Stimulated activated naive CD8-positive, alpha-beta T cell treated with anti-CD3 and anti-CD28 coated beads, Interleukin-15, Interleukin-2, amounts not matched to agents 100 ng/mL and 50 ng/mL, for 24 hours (primary cell): Measurements from ENCODE around the gene BTBD7.
"Not testable (repeated sequence)": the region's sequence is repeated elsewhere in the genome, so short reads cannot be mapped to it uniquely, and the experiment has no call there.

Experiments
- H3K27ac Mint-ChIP-seq: one replicate; pipeline ENCODE4 v1.8.0; 2021; ENCODE audit warnings: mild to moderate bottlenecking, mixed read lengths
- H3K27me3 Mint-ChIP-seq: one replicate; pipeline ENCODE4 v1.8.0; 2021; ENCODE audit warnings: mixed read lengths
- H3K36me3 Mint-ChIP-seq: one replicate; pipeline ENCODE4 v1.8.0; 2021; ENCODE audit warnings: low read depth, mixed read lengths
- H3K4me1 Mint-ChIP-seq: one replicate; pipeline ENCODE4 v1.8.0; 2021; ENCODE audit warnings: low read depth, mixed read lengths
- H3K4me3 Mint-ChIP-seq: one replicate; pipeline ENCODE4 v1.8.0; 2021; ENCODE audit warnings: mild to moderate bottlenecking, mixed read lengths
- H3K9me3 Mint-ChIP-seq: one replicate; pipeline ENCODE4 v1.8.0; 2021; ENCODE audit warnings: mixed read lengths

The BTBD7 gene

DNA sequence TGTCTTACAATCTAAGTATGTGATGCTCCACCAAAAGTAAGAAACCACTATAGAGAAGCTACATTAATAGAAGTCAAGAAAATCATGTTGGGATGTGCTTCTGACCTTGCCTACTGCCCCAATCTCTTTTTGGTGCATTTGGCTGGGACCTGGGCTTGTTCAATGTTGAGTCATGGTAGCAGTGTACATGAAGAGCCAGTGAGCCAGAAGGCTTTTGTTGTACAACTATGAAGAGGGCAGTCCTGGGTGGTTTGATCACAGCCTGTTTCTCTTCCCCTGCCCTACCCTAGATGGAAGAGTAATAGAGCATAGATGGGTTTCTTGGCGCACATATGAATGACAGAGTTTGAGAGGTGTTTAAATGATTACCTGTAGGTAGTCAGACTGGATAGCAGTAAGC is 69.4 kb downstream of the BTBD7 start:
- Mint-ChIP-seq H3K27ac (no peak overlapping the region), H3K36me3 (peaks cover 21% of the 10 kb centered on the region), H3K9me3 (no peaks in the 10 kb centered on the region), H3K4me1 (peaks cover 10% of the 10 kb centered on the region), H3K27me3 (no peaks in the 10 kb centered on the region), H3K4me3 (no peak overlapping the region)

DNA sequence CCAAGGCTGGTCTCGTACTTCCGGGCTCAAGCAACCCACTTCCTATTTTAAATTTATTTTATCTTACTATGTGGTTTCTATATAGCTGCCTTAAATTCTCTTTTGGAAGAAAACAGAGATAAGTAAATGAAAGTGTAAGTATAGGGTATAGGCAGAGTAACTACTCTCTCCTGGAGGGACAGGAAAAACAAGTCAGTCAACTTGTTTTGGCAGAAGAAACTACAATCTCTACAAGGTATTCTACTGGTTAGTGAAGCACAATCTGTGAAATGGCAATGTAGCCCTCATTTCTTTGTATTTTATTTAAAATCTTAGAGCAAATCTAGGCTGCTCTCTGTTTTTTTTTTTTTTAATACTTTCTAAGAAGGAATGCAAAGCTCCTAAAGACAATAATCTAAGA is 70.4 kb downstream of the BTBD7 start:
- Mint-ChIP-seq H3K4me1 (peaks cover 10% of the 10 kb centered on the region), H3K27me3 (no peaks in the 10 kb centered on the region), H3K4me3 (no peak overlapping the region), H3K36me3 (peaks cover 21% of the 10 kb centered on the region), H3K27ac (no peak overlapping the region), H3K9me3 (no peaks in the 10 kb centered on the region)

DNA sequence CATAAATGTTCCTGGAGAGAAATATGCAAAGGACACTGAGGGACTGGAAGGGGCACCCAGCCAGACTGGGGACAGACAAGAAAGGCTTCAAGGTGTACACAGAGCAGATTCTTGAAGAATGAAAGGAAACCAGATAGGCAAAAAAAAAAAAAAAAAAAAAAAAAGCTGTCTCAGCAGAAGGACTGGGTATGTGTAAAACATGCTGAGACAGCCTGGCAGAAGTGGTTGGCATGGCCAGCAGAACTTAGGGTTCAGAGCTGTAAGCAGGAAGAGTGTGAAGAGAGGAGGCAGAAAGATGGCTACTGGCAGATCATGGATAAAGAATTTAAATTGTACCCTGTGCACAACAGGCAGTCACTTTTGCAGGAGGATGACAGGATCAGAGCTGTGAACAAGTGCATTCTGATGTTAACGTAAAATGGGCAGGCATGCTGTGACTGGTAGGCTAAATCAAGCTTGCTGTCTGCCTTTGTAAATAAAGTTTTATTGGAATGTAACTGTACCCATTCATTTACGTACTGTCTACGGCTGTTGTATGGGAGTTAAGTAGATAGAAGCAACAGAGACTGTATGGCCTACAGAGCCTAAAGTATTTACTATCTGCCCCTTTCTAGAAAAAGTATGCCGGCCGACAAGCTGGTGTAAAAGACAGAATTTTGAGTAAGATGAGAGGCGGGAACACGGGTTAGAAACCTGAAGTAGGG is 83.6 kb downstream of the BTBD7 start:
- no peaks in the 10 kb centered on the region for H3K4me1 Mint-ChIP-seq
- no peaks in the 10 kb centered on the region for H3K27me3 Mint-ChIP-seq
- no peak overlapping the region for H3K4me3 Mint-ChIP-seq
- H3K27ac Mint-ChIP-seq: no peak overlapping the region
- H3K9me3 Mint-ChIP-seq: no peaks in the 10 kb centered on the region
- H3K36me3 Mint-ChIP-seq: peaks cover 37% of the 10 kb centered on the region

DNA sequence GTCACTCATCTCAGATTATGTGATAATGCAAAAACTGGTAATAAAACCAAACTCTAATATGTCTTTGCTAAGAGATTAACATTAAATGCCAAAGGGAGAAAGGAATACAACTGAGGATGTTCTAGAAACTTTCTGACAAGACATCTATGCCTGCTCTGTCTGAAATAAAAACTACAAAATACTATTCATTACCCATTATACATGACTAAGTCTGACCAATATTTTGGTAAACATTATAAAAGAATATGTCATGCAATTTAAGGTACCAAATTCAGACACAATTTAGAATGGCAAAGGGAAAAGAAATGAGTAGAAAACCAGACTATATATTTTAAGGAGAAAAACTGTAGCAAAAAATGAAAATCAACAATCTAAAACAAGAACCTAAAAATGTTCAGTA is 86.3 kb downstream of the BTBD7 start:
- Mint-ChIP-seq H3K36me3 (peaks cover 52% of the 10 kb centered on the region), H3K4me3 (no peak overlapping the region), H3K27ac (no peak overlapping the region), H3K9me3 (no peaks in the 10 kb centered on the region), H3K27me3 (no peaks in the 10 kb centered on the region), H3K4me1 (no peaks in the 10 kb centered on the region)

DNA sequence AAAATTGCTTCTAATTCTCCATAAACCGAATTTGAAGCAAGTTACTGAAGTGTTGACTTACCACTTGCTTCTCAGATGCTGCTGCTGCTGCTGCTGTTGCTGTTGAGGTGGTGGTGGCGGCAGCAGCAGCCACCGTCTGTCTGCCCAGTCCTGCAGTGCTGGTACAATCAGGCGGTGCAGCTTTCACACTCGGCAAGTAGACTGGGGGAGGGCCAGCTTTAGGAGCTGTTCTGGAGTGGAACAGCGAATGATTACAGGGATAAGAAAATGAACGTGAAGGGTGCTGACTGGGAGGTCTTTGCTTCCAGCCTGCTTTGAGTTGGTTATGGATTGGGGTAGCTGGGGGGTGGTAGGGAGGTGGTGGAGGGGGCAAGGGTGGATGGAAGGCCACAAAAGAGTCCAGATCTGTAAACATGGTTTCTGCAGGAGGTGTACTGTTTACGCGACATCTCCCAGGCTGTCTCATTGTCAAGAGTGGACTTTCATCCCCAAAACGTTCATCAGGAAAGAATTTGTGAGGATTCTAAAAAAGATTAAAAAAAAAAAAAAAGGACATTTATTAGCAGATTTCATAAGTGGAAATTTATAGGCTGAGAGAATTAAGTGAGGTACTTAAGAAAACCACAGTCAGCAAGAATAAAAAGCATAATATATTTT is 86.9 kb downstream of the BTBD7 start:
- Mint-ChIP-seq H3K4me3 (no peak overlapping the region), H3K9me3 (no peaks in the 10 kb centered on the region), H3K27ac (no peak overlapping the region), H3K36me3 (peaks cover 53% of the 10 kb centered on the region), H3K4me1 (no peaks in the 10 kb centered on the region), H3K27me3 (no peaks in the 10 kb centered on the region)

DNA sequence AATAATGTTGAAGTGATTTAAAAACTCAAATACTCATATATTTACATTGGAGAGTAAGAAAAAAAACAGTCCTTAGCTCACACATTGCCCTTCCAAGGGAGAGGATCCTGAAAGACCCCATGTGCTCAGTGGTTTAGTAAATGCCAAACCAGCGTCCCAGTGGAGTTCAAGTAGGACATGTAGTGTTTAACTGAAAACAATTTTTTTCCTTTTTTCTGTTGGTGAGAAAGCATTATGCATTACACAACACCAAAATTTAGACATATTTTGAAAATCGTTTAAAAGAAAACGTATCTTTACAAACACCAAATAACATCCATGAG is 92.2 kb downstream of the BTBD7 start:
- Mint-ChIP-seq H3K4me1 (peaks cover 6% of the 10 kb centered on the region), H3K9me3 (no peaks in the 10 kb centered on the region), H3K4me3 (no peak overlapping the region), H3K36me3 (peaks cover 34% of the 10 kb centered on the region), H3K27ac (no peak overlapping the region), H3K27me3 (no peaks in the 10 kb centered on the region)

DNA sequence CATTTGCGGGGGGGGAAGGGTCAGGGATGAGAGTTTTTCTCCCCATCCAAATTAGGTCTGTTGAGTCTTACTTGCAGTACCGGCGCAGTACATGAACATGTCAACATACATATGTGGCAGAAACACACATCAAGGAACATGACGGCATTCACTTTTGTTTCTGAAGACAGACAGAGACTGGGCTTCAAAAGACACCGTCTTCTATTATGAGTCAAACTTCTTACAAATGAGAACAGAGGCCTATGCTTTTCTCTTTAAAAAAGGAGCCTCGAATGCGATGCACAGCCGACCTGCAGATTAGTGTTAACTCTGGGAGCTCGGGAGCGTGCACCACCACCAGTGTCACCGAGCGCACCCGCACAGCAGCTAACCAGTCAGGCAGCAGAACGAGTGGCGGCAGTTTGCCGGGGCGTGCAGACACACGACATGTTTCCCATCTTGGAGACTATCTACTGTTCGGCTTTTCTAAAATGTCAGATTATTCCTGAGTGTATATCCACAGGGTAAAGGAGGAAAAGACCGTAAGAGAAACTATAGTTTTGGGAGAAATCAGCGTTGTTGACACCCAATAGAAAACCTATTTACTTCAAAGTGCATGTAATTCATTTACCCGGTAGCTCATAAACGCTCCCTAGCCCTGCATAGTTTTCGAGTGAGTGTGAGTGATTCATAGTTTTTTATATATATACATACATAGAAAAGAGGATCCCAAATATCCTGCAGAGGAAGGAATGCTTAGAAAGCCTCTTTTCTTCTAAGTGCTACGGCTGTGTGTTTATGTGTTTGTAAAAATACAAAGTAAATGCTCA is 92.8 kb downstream of the BTBD7 start:
- Mint-ChIP-seq H3K4me1 (peaks cover 6% of the 10 kb centered on the region), H3K27me3 (no peaks in the 10 kb centered on the region), H3K27ac (no peak overlapping the region), H3K9me3 (no peaks in the 10 kb centered on the region), H3K4me3 (no peak overlapping the region), H3K36me3 (peaks cover 28% of the 10 kb centered on the region)

DNA sequence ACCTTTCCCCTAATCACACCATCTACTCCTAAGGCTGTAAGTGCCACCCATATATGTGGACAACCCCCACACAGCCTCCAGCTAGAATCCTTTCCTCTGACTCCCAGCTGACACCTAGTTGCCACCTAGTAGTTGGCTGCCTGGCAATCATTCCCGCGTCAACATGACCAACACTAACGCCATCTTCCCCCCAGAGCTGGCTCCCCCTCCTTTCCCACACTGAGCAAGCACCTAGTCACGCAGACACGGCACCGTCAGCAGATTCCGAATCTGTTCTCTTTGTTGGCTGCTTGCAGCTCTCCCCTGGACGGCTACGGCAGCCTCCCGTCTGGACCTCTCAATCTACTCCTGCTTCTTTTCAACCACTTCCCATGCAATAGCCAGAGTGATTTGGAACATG is 98.0 kb downstream of the BTBD7 start:
- Mint-ChIP-seq H3K27ac (no peak overlapping the region), H3K4me3 (no peak overlapping the region), H3K27me3 (no peaks in the 10 kb centered on the region), H3K36me3 (no peaks in the 10 kb centered on the region), H3K9me3 (no peaks in the 10 kb centered on the region), H3K4me1 (peaks cover 15% of the 10 kb centered on the region)

DNA sequence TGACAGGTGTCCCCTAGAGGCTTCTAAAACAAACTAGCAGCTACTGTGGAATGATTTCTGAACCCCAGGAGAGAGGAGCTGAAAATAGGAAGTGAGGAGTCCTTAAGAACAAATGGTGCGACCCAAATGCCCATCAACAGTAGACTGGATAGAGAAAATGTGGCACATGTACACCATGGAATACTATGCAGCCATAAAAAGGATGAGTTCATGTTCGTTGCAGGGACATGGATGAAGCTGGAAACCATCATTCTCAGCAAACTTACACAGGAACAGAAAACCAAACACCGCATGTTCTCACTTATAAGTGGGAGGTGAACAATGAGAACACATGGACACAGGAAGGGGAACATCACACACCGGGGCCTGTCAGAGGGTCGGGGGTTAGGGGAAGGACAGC is 99.8 kb downstream of the BTBD7 start:
- H3K36me3 Mint-ChIP-seq, H3K9me3 Mint-ChIP-seq, H3K4me3 Mint-ChIP-seq: not testable (repeated sequence)

DNA sequence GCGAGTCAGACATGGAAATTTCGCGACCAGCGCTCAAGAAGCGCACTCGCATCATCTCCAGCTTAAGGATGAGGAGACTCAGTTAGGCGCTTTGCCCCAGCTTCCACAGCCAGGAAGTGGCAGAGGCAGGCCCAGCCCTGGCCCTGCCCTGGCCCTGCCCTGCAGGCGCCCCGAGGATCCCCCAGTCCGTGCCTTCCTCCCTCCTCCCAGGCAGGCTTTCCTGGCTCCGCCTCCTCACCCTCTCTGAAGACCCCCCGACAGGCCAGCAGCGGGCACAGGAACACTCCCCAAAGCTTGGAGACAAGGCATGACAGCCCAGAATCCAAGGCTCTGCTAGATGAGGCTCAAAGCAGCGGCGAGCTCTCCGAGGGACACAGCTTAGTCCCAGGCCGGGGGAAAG is 100.7 kb downstream of the BTBD7 start:
- Mint-ChIP-seq H3K36me3 (peaks cover 18% of the 10 kb centered on the region), H3K27ac (no peak overlapping the region), H3K4me1 (peaks cover 11% of the 10 kb centered on the region), H3K27me3 (no peaks in the 10 kb centered on the region), H3K9me3 (no peaks in the 10 kb centered on the region), H3K4me3 (no peak overlapping the region)

More for the DNA sequence above, 99.8 kb downstream of the BTBD7 start:
- H3K27ac Mint-ChIP-seq, H3K27me3 Mint-ChIP-seq: not testable (repeated sequence)
- peaks cover 15% of the 10 kb centered on the region for H3K4me1 Mint-ChIP-seq

DNA sequence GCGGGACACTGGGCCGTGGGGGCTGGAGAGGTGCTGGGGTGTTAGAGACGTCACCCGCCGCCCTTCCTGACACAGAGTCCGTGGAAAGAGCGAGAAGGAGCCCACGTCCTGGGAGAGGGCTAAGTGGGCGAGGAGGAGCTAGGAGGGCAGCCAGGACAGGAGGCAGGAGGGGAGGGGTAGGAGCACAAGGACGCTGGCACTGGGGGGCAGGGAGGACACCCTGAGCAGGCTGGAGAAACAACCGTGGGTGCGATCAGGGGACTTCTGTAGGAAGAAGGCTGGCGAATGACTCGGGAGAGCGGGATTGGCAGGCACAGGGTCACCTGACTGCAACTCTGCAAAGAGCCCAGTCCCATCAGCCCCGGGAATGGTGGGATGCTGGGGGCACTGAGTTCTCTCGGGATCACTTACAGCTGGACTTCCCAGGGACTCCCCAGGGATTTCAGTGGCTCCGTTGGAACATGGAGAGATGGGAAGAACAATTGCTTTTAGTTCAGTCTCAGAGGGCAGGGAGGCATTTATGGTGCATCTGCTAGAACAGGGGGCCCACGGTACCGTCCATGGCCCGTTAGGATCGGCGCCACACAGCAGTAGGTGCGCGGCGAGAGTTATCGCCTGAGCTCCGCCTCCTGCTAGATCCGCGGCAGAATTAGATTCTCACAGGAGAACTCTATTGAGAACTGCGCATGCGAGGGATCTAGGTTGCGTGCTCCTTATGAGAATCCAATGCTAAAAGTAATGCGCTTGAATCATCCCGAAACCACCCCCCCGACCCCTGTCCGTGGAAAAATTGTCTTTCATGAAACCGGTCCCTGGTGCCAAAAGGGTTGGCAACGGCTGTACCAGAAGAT is 101.5 kb downstream of the BTBD7 start:
- H3K4me3 Mint-ChIP-seq: peak overlapping the region; percentile 64
- peaks cover 9% of the 10 kb centered on the region for H3K4me1 Mint-ChIP-seq
- H3K27ac Mint-ChIP-seq: no peak overlapping the region
- H3K9me3 Mint-ChIP-seq: no peaks in the 10 kb centered on the region
- peaks cover 23% of the 10 kb centered on the region for H3K36me3 Mint-ChIP-seq
- H3K27me3 Mint-ChIP-seq: no peaks in the 10 kb centered on the region

DNA sequence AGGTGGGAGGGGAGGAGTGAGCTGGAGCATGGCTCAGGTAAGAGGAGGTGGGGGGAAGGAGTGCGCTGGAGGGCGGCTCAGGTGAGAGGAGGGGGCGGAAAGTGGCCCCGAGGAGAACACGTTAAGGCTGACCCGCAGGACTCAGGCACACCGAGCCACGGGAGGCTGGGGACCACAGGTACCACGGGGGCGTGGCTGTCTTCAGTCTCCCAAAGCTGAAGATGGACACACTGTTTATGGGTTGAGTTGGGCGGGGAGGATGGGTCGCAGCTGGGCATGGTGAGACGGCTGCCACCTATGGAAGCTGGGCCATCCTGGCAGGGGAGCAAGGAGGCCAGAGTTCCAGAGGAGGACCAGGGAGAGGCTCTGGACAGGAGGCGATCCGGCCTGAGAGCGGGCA is 102.3 kb downstream of the BTBD7 start:
- peaks cover 31% of the 10 kb centered on the region for H3K36me3 Mint-ChIP-seq
- H3K27ac Mint-ChIP-seq: no peak overlapping the region
- H3K4me3 Mint-ChIP-seq: peak overlapping the region; percentile 64
- no peaks in the 10 kb centered on the region for H3K9me3 Mint-ChIP-seq
- H3K4me1 Mint-ChIP-seq: peaks cover 9% of the 10 kb centered on the region
- H3K27me3 Mint-ChIP-seq: no peaks in the 10 kb centered on the region

DNA sequence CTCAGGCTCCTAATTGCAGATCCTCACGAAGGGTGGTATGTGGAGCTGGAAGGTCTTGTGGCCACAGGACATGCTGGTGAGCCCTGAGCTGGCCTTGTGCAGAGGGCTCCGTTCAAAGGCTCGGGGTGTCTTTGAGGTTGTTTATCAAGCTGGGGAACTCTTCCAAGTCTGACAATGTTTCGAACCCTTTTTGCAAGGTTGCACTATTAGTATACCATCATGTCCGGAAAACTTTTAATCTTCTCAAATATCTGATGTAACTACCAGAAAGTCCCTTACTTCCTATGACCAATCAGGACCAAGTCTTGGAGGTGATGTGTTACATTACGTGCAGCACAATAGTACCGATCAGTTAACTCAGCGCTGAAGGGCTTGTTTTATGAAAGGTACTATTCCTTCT is 104.3 kb downstream of the BTBD7 start:
- H3K9me3 Mint-ChIP-seq: no peaks in the 10 kb centered on the region
- H3K4me3 Mint-ChIP-seq: no peak overlapping the region
- peaks cover 9% of the 10 kb centered on the region for H3K4me1 Mint-ChIP-seq
- peaks cover 45% of the 10 kb centered on the region for H3K36me3 Mint-ChIP-seq
- no peak overlapping the region for H3K27ac Mint-ChIP-seq
- H3K27me3 Mint-ChIP-seq: no peaks in the 10 kb centered on the region

DNA sequence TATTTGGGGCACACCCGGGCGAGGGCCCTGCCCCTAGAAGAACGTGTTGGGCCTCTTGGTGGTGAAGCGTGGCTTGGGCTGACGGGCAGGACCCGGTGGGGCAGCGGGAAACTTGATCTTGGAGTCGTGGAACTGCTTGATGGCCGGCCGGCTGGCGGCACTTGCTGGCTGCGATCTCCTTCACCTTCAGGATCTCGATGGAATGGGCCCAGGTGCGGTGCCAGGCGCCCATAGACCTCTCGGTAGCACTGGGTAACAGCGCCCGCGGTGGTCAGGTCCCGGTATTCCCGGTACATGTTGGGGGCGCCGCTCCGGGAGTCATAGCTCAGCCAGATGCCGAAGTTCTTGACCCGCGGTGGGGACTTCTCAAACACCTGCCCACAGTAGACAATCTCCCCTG is 109.3 kb downstream of the BTBD7 start:
- Mint-ChIP-seq H3K9me3 (no peaks in the 10 kb centered on the region), H3K27ac (no peak overlapping the region), H3K4me1 (peaks cover 10% of the 10 kb centered on the region), H3K27me3 (no peaks in the 10 kb centered on the region), H3K4me3 (no peak overlapping the region), H3K36me3 (peaks cover 71% of the 10 kb centered on the region)

DNA sequence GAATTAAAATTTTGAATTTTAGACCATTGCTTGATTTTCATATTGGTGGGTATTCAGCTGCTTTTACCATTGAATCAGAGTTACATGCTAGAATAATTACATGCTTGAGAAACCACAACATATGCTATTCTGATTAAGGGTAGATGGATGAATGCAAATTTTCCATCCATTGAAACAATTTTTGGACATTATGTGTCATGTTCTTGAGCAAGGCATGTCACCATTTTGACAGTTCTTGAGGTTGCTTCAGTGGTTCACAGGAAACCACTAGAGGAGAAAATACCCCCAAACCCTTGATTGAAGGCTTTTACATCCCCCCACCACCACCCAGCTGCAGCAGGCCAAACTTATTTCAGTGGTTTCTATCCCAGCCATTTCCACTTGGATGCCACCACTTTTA is 112.3 kb downstream of the BTBD7 start:
- Mint-ChIP-seq H3K36me3 (peaks cover 67% of the 10 kb centered on the region), H3K4me3 (no peak overlapping the region), H3K27ac (no peak overlapping the region), H3K9me3 (no peaks in the 10 kb centered on the region), H3K27me3 (no peaks in the 10 kb centered on the region), H3K4me1 (peaks cover 10% of the 10 kb centered on the region)
